K562 (cell line): ENCODE measurements around the gene ANTKMT. TPM values are rescaled to one million over a fixed set of nuclear protein-coding genes. Genes with fewer than 3 reads are reported as not detected.

ENCODE experiments used
- CTCFL ChIP-seq: IDR thresholded peaks from 2 replicates; pipeline ENCODE4 v1.6.1; 2011; ENCODE audit warnings: borderline replicate concordance, low read depth, mild to moderate bottlenecking, moderate library complexity, low read length; ENCODE audit not compliant: insufficient read depth, poor library complexity, severe bottlenecking
- ETV1 ChIP-seq: fragments of 450-650 bp; conservative IDR thresholded peaks from 2 replicates; pipeline ENCODE4 v1.6.1; 2016; ENCODE audit warnings: missing genetic modification characterization, control low read depth, low read depth, missing compliant biosample characterization
- FOXM1 ChIP-seq, 2 experiments: fragments of 450-650 bp in 1 of 2; sonication (generic) in 1 of 2; formaldehyde crosslinking in 1 of 2; IDR thresholded peaks; 2 replicates each; pipeline versions ENCODE4 v1.6.1 to v1.9.0; 2017 to 2022; ENCODE audit warnings: low read depth in 2 of 2, mild to moderate bottlenecking in 2 of 2, missing genetic modification reagents in 1 of 2, moderate library complexity in 1 of 2
- HMGN3 ChIP-seq: IDR thresholded peaks from 2 replicates; pipeline ENCODE4 v1.6.1; 2011; ENCODE audit warnings: borderline replicate concordance, low read depth, mild to moderate bottlenecking, mixed read lengths, low read length; ENCODE audit not compliant: insufficient read length; ENCODE audit errors: extremely low read depth
- HNRNPL ChIP-seq: fragments of 200-400 bp; formaldehyde crosslinking; IDR thresholded peaks from 2 replicates; pipeline ENCODE4 v1.6.1; 2017; ENCODE audit warnings: low read depth, mild to moderate bottlenecking, low read length
- KAT2B ChIP-seq: IDR thresholded peaks from one replicate; pipeline ENCODE4 v1.6.1; 2012; ENCODE audit warnings: low read depth, mild to moderate bottlenecking, control low read depth, inconsistent platforms, low read length, moderate library complexity
- RBBP5 ChIP-seq: fragments of 200-600 bp; sonication (generic); IDR thresholded peaks from 2 replicates; pipeline ENCODE4 v1.6.1; 2012; ENCODE audit warnings: borderline replicate concordance, mild to moderate bottlenecking, low read length, control low read depth, inconsistent platforms; ENCODE audit not compliant: insufficient read depth, poor library complexity, severe bottlenecking
- RHOXF2B ChIP-seq: fragments of 250-450 bp; sonication (Bioruptor Pico); conservative IDR thresholded peaks from 2 replicates; pipeline ENCODE4 v1.5.1; 2021
- RNF219 ChIP-seq: fragments of 250-450 bp; sonication (Bioruptor Pico); IDR thresholded peaks from 2 replicates; pipeline ENCODE4 v1.5.0; 2022; ENCODE audit warnings: mild to moderate bottlenecking
- SIN3A ChIP-seq, 2 experiments: fragments of 150-350 bp in 1 of 2; IDR thresholded peaks; 2 replicates each; pipeline ENCODE4 v1.6.1; 2011 to 2016; ENCODE audit warnings: borderline replicate concordance in 2 of 2, low read depth in 2 of 2, low read length in 2 of 2, mild to moderate bottlenecking in 2 of 2, moderate library complexity in 2 of 2; ENCODE audit not compliant: control insufficient read depth in 1 of 2
- SP1 ChIP-seq: sonication (generic); formaldehyde crosslinking; IDR thresholded peaks from 2 replicates; pipeline ENCODE4 v1.8.1; 2022; ENCODE audit warnings: mild to moderate bottlenecking, missing genetic modification reagents
- SREBF2 ChIP-seq: sonication (generic); formaldehyde crosslinking; IDR thresholded peaks from 2 replicates; pipeline ENCODE4 v1.4.0; 2020; ENCODE audit warnings: mild to moderate bottlenecking, missing genetic modification reagents
- STAT5B ChIP-seq: fragments of 250-450 bp; sonication (Bioruptor Pico); IDR thresholded peaks from 2 replicates; pipeline ENCODE4 v1.8.0; 2021; ENCODE audit warnings: mild to moderate bottlenecking, inconsistent platforms
- TBL1XR1 ChIP-seq, 2 experiments: IDR thresholded peaks; 2 replicates each; pipeline ENCODE4 v1.6.1; 2012; ENCODE audit warnings: improper control_type of control experiment in 2 of 2, low read length in 2 of 2, mild to moderate bottlenecking in 1 of 2
- ZBTB17 ChIP-seq: fragments of 450-650 bp; formaldehyde crosslinking; IDR thresholded peaks from 2 replicates; pipeline ENCODE4 v1.4.0; 2020; ENCODE audit warnings: mild to moderate bottlenecking
- ZNF239 ChIP-seq: fragments of 250-450 bp; sonication (Bioruptor Pico); IDR thresholded peaks from 2 replicates; pipeline ENCODE4 v1.4.0; 2020; ENCODE audit warnings: mild to moderate bottlenecking
- ZNF3 ChIP-seq: fragments of 250-450 bp; sonication (Bioruptor Pico); IDR thresholded peaks from 2 replicates; pipeline ENCODE4 v1.5.0; 2021; ENCODE audit warnings: mild to moderate bottlenecking, moderate library complexity
- ZNF395 ChIP-seq: fragments of 200-800 bp; sonication (Bioruptor generic); IDR thresholded peaks from 2 replicates; pipeline ENCODE4 v1.6.1; 2017; ENCODE audit warnings: missing genetic modification characterization, missing compliant biosample characterization
- ZNF75A ChIP-seq: fragments of 450-650 bp; formaldehyde crosslinking; IDR thresholded peaks from 2 replicates; pipeline ENCODE4 v1.4.0; 2020; ENCODE audit warnings: mild to moderate bottlenecking
- ZNF79 ChIP-seq: fragments of 250-450 bp; sonication (Bioruptor Pico); IDR thresholded peaks from 2 replicates; pipeline ENCODE4 v1.4.0; 2020; ENCODE audit warnings: low read depth, mild to moderate bottlenecking, moderate library complexity
- polyA plus RNA-seq, 8 experiments: library from polyadenylated mRNA; depleted of rRNA in 4 of 8; stranded (reverse) in 5 of 8; unstranded in 3 of 8; fragments of >200 nt; fragmentation: Nextera tagmentation in 2 of 8; fragmentation: Illumina TruSeq in 1 of 8; extraction: Ambion mirVana in 2 of 8; extraction: Trizol in 1 of 8; gene quantifications; 2 replicates each; pipeline versions ENCODE4 v1.2.1 to v1.2.3, GENCODE V29; 2011 to 2014; ENCODE audit warnings: inconsistent platforms in 1 of 8, missing spikeins in 1 of 8
- total RNA-seq, 7 experiments: library from RNA; depleted of rRNA in 6 of 7; stranded (reverse); fragments of >200 nt in 6 of 7; fragmentation: Illumina TruSeq in 2 of 7; extraction: Trizol in 2 of 7; gene quantifications; 2 replicates each; pipeline versions ENCODE4 v1.2.1 to v1.2.3, GENCODE V29; 2011 to 2021; ENCODE audit warnings: low replicate concordance in 1 of 7

Gene ANTKMT
- total and polyA plus RNA-seq, 9 of the 15 experiments (the other 6 are each of a cell fraction or from before 2014, with no cell fraction given): 0.58 to 217 (median 19.1) TPM

GRCh38 chr16:728131-728889, 7.4 kb downstream of the ANTKMT start (continued):
- TF ChIP-seq RNF219: no peak
- TF ChIP-seq SIN3A (IDR thresholded peaks at IDR 0.05; ENCODE audit: borderline replicate concordance in 2 of 2, control insufficient read depth in 1 of 2, low read depth in 2 of 2, low read length in 2 of 2): peak; percentile 58 to 88; a peak in 3 of 4 replicates
- TF ChIP-seq ZNF3: no peak
- peak; percentile 92 for TF ChIP-seq HNRNPL
- TF ChIP-seq RHOXF2B: no peak
- no peak for TF ChIP-seq KAT2B
- TF ChIP-seq TBL1XR1 (IDR thresholded peaks at IDR 0.05; ENCODE audit: low read length in 2 of 2): no peak
- TF ChIP-seq ZNF239 (CRISPR knock-in tag): no peak
- peak; percentile 27; the same call in 1 of the 2 replicates for TF ChIP-seq SP1
- no peak for TF ChIP-seq FOXM1 (IDR thresholded peaks at IDR 0.05; ENCODE audit: low read depth)
- TF ChIP-seq FOXM1 (CRISPR knock-in tag; IDR thresholded peaks at IDR 0.05; ENCODE audit: low read depth): no peak
- TF ChIP-seq ZNF75A (CRISPR knock-in tag): no peak
- no peak for TF ChIP-seq ZBTB17 (CRISPR knock-in tag)
- peak; percentile 21 for TF ChIP-seq RBBP5
- TF ChIP-seq HMGN3: peak; percentile 33
- no peak for TF ChIP-seq SREBF2 (CRISPR knock-in tag)
- no peak for TF ChIP-seq STAT5B
- peak; percentile 78 for TF ChIP-seq ZNF395
- no peak for TF ChIP-seq ZNF79
- 0 out of 2 replicates have a peak, but pooled peaks have one; percentile 9 for TF ChIP-seq ETV1 (tag)
- no peak for TF ChIP-seq CTCFL
